OCI-LY7 (cell line): ENCODE results near the gene EML6. TPM values are rescaled to one million over a fixed set of nuclear protein-coding genes. Genes with fewer than 3 reads are reported as not detected.

Experiments
- BruUV-seq: library from RNA; stranded (reverse); fragments of 400-500 nt; replicated peaks from 2 replicates; lab custom pipeline; 2021; lab: Mats Ljungman, UMichigan
- CTCF ChIA-PET: fragments of 300-600 bp; sonication (Branson Sonifier 250); formaldehyde crosslinking; loops from one replicate; lab custom pipeline; 2022; ENCODE audit warnings: antibody characterized with exemption; ENCODE audit not compliant: unreplicated experiment; lab: Charles Lee
- POLR2A ChIA-PET: fragments of 300-600 bp; sonication (Branson Sonifier 250); formaldehyde crosslinking; loops from one replicate; lab custom pipeline; 2022; ENCODE audit warnings: antibody characterized with exemption; lab: Charles Lee
- DNase-seq: peaks from one replicate; pipeline ENCODE4 v3.0.0-alpha.2; 2015; ENCODE audit warnings: low spot score
- H2AFZ ChIP-seq: fragments of 200-600 bp; sonication (generic), shearing (Covaris generic); 2 replicates; pipeline ENCODE4 v1.6.1; 2014; ENCODE audit warnings: mild to moderate bottlenecking, antibody characterized with exemption, low read length, moderate library complexity
- H3K27ac ChIP-seq: fragments of 200-600 bp; sonication (generic); 2 replicates; pipeline ENCODE4 v1.5.1; 2014; ENCODE audit warnings: mixed run types, low read depth, mild to moderate bottlenecking, moderate library complexity, low read length, inconsistent platforms; ENCODE audit not compliant: poor library complexity, severe bottlenecking
- H3K36me3 ChIP-seq: fragments of 200-600 bp; sonication (generic); 2 replicates; pipeline ENCODE4 v1.6.1; 2014; ENCODE audit warnings: mild to moderate bottlenecking, antibody characterized with exemption, low read length, moderate library complexity, mixed read lengths; ENCODE audit not compliant: insufficient read depth
- H3K4me1 ChIP-seq: fragments of 200-600 bp; sonication (generic); 2 replicates; pipeline ENCODE4 v1.5.1; 2014; ENCODE audit warnings: mild to moderate bottlenecking, low read length; ENCODE audit not compliant: insufficient read depth, poor library complexity, severe bottlenecking
- H3K4me2 ChIP-seq: fragments of 200-600 bp; sonication (generic); 2 replicates; pipeline ENCODE4 v1.6.1; 2014; ENCODE audit warnings: mild to moderate bottlenecking, low read length
- H3K4me3 ChIP-seq: fragments of 200-600 bp; sonication (generic); 2 replicates; pipeline ENCODE4 v1.5.1; 2014; ENCODE audit warnings: mild to moderate bottlenecking, low read depth, low read length; ENCODE audit not compliant: poor library complexity, severe bottlenecking
- H3K79me2 ChIP-seq: fragments of 200-600 bp; sonication (generic); 2 replicates; pipeline ENCODE4 v1.6.1; 2016; ENCODE audit warnings: low read depth, mild to moderate bottlenecking, low read length, moderate library complexity, mixed read lengths; ENCODE audit not compliant: insufficient read depth
- H3K9me2 ChIP-seq: fragments of 200-600 bp; sonication (generic); 2 replicates; pipeline ENCODE4 v1.6.1; 2016; ENCODE audit warnings: mild to moderate bottlenecking, low read length, mixed read lengths; ENCODE audit not compliant: insufficient read depth
- H3K9me3 ChIP-seq: fragments of 200-600 bp; sonication (generic); 2 replicates; pipeline ENCODE4 v1.6.1; 2014; ENCODE audit warnings: mild to moderate bottlenecking, mixed run types, low read length, mixed read lengths
- H4K20me1 ChIP-seq: fragments of 200-600 bp; sonication (generic); 2 replicates; pipeline ENCODE4 v1.6.1; 2014; ENCODE audit warnings: mild to moderate bottlenecking, antibody characterized with exemption, low read length, moderate library complexity, mixed read lengths; ENCODE audit not compliant: insufficient read depth
- CTCF ChIP-seq: fragments of 200-600 bp; sonication (generic); conservative IDR thresholded peaks from 2 replicates; pipeline ENCODE4 v1.5.1; 2014; ENCODE audit warnings: mild to moderate bottlenecking, antibody characterized with exemption, low read length, moderate library complexity, mixed read lengths
- EZH2phosphoT487 ChIP-seq: fragments of 200-600 bp; sonication (generic); IDR thresholded peaks from 2 replicates; pipeline ENCODE4 v1.6.1; 2018; ENCODE audit warnings: low read depth, borderline replicate concordance, mild to moderate bottlenecking, mixed run types, antibody characterized with exemption, low read length, moderate library complexity, mixed read lengths
- intact Hi-C: fragments of 100-400 bp; cut with micrococcal nuclease; formaldehyde crosslinking; loops from one replicate; pipeline ENCODE4 v1.10.0; 2022; ENCODE audit not compliant: unreplicated experiment
- total RNA-seq, 2 experiments: library from RNA; depleted of rRNA in 1 of 2; stranded (reverse); fragments of >200 nt in 1 of 2; shearing (Covaris generic) in 1 of 2; gene quantifications; 2 replicates each; pipeline ENCODE4 v1.2.3, GENCODE V29; 2014 to 2022

Gene EML6
- total RNA-seq, 2 experiments from 2014 or later: 310 to 367 TPM

GRCh38 chr2:54791831-54792230 is 68.4 kb downstream of the EML6 start:
- peaks cover 57% of the 10 kb centered on the region for H3K4me1 ChIP-seq
- peak overlapping the region; percentile 75 for H3K4me2 ChIP-seq
- H3K79me2 ChIP-seq: peaks cover 88% of the 10 kb centered on the region
- peaks cover 10% of the 10 kb centered on the region; the same call in 1 of the 2 replicates for H4K20me1 ChIP-seq
- no peak for TF ChIP-seq CTCF
- no peak for TF ChIP-seq EZH2phosphoT487
- H3K9me3 ChIP-seq: no peaks in the 10 kb centered on the region
- no peak for DNase-seq
- BruUV-seq: no TSS peak
- H3K36me3 ChIP-seq: peaks cover 70% of the 10 kb centered on the region
- H3K27ac ChIP-seq: peak overlapping the region; percentile 39
- no peaks in the 10 kb centered on the region for H3K9me2 ChIP-seq
- H2AFZ ChIP-seq: no peak overlapping the region
- CTCF ChIA-PET: interaction anchor here (0.9 kb wide), 1 partner anchor 47 kb away, joined by 3 read pairs; no protein-coding TSS in a partner anchor
- H3K4me3 ChIP-seq: peak overlapping the region; percentile 71
- POLR2A ChIA-PET: interaction anchor here (0.6 to 1.5 kb wide), 7 partner anchors 8 to 249 kb away, joined by 3 to 5 read pairs (median 3); no protein-coding TSS in a partner anchor
- intact Hi-C loops: loop anchor here (1.0 kb wide), 1 partner anchor 46 kb away; no protein-coding TSS in a partner anchor

- ChIA-PET CTCF (no interaction called here), POLR2A (interaction anchor here (0.7 to 0.9 kb wide), 2 partner anchors 11 to 470 kb away, joined by 3 to 4 read pairs; no protein-coding TSS in a partner anchor)
- Histone ChIP-seq H4K20me1 (peaks cover 6% of the 10 kb centered on the region; the same call in 1 of the 2 replicates), H3K9me3 (no peaks in the 10 kb centered on the region), H3K4me1 (peaks cover 22% of the 10 kb centered on the region), H3K36me3 (peaks cover 99% of the 10 kb centered on the region), H3K9me2 (no peaks in the 10 kb centered on the region), H3K4me2 (no peak overlapping the region), H3K27ac (no peak overlapping the region), H3K79me2 (peaks cover 96% of the 10 kb centered on the region), H2AFZ (no peak overlapping the region), H3K4me3 (no peak overlapping the region)
- no peak for DNase-seq
- intact Hi-C loops: no loop called here
- TF ChIP-seq EZH2phosphoT487 (no peak), CTCF (no peak)
- no TSS peak for BruUV-seq
Observed at GRCh38 chr2:54797307-54797706, 73.8 kb downstream of the EML6 start.

- H3K36me3 ChIP-seq: peaks cover 98% of the 10 kb centered on the region
- H4K20me1 ChIP-seq: no peaks in the 10 kb centered on the region
- no peaks in the 10 kb centered on the region for H3K4me1 ChIP-seq
- H2AFZ ChIP-seq: no peak overlapping the region
- DNase-seq: no peak
- CTCF ChIA-PET: no interaction called here
- intact Hi-C loops: no loop called here
- no peak overlapping the region for H3K4me3 ChIP-seq
- H3K79me2 ChIP-seq: peaks cover 95% of the 10 kb centered on the region
- no peak overlapping the region for H3K27ac ChIP-seq
- POLR2A ChIA-PET: interaction anchor here (0.6 to 2.0 kb wide), 7 partner anchors 9 to 252 kb away, joined by 3 to 7 read pairs (median 3); no protein-coding TSS in a partner anchor
- TF ChIP-seq CTCF (no peak), EZH2phosphoT487 (no peak)
- H3K9me2 ChIP-seq: no peaks in the 10 kb centered on the region
- H3K9me3 ChIP-seq: peaks cover 17% of the 10 kb centered on the region
- no TSS peak for BruUV-seq
- no peak overlapping the region for H3K4me2 ChIP-seq
Observed at GRCh38 chr2:54801352-54801751, 77.9 kb downstream of the EML6 start.
